ENCODE results near the gene SOX1. TPM values are rescaled to one million over a fixed set of nuclear protein-coding genes. Genes with fewer than 3 reads are reported as not detected.

Gene SOX1
- total RNA-seq, 1 experiment from 2014 or later = 0.15 TPM

GRCh38 chr13:112060899-112061366 is 6.0 kb upstream of the SOX1 start:
- ATAC-seq (no peak; the same call in 1 of the 2 replicates), DNase-seq (ENCODE audit: low spot score) (peak; percentile 57)
- peak overlapping the region; percentile 52 for H3K4me3 Mint-ChIP-seq
- H3K9me3 Mint-ChIP-seq = no peaks in the 10 kb centered on the region
- peaks cover 63% of the 10 kb centered on the region for H3K4me1 Mint-ChIP-seq
- ChIA-PET POLR2A (interaction anchor here (0.5 to 1.2 kb wide), 2 partner anchors 12 to 179 kb away, joined by 3 to 4 read pairs; no protein-coding TSS in a partner anchor), CTCF (interaction anchor here (1.1 to 4.2 kb wide), 4 partner anchors 10 to 383 kb away, joined by 3 to 63 read pairs (median 6); no protein-coding TSS in a partner anchor)
- peaks cover 99% of the 10 kb centered on the region for H3K27me3 Mint-ChIP-seq (ENCODE audit: low read depth)
- H3K36me3 Mint-ChIP-seq = no peaks in the 10 kb centered on the region
- H3K27ac Mint-ChIP-seq = no peak overlapping the region
- peak; percentile 85 for TF ChIP-seq ETV6 (CRISPR knock-in tag; IDR thresholded peaks at IDR 0.05)
- TF ChIP-seq TP53 (CRISPR knock-in tag; IDR thresholded peaks at IDR 0.05) = no peak
- TF ChIP-seq HMGXB4 (CRISPR knock-in tag; IDR thresholded peaks at IDR 0.05) = no peak
- no peak for TF ChIP-seq ZNF219 (CRISPR knock-in tag; IDR thresholded peaks at IDR 0.05; ENCODE audit: borderline replicate concordance)
- TF ChIP-seq MAX (CRISPR knock-in tag; IDR thresholded peaks at IDR 0.05) = no peak

GRCh38 chr13:112061367-112062061 is 5.4 kb upstream of the SOX1 start:
- ATAC-seq (peak; percentile 11), DNase-seq (ENCODE audit: low spot score) (peak; percentile 43)
- no peak for TF ChIP-seq E2F1 (CRISPR knock-in tag; IDR thresholded peaks at IDR 0.05)
- no peak for TF ChIP-seq ZNF671 (CRISPR knock-in tag; IDR thresholded peaks at IDR 0.05)
- no peak for TF ChIP-seq PREB (CRISPR knock-in tag; IDR thresholded peaks at IDR 0.05; ENCODE audit: borderline replicate concordance)
- no peak for TF ChIP-seq ZNF423 (CRISPR knock-in tag; IDR thresholded peaks at IDR 0.05)
- no peak for TF ChIP-seq ZNF317 (CRISPR knock-in tag; IDR thresholded peaks at IDR 0.05; ENCODE audit: borderline replicate concordance, low read depth)
- no peak for TF ChIP-seq FOXJ3 (CRISPR knock-in tag; IDR thresholded peaks at IDR 0.05; ENCODE audit: borderline replicate concordance)
- TF ChIP-seq ZNF512 (CRISPR knock-in tag; IDR thresholded peaks at IDR 0.05; ENCODE audit: borderline replicate concordance) = no peak
- TF ChIP-seq GRHL2 (CRISPR knock-in tag; IDR thresholded peaks at IDR 0.05; ENCODE audit: insufficient replicate concordance, severe bottlenecking) = no peak
- TF ChIP-seq IRF1 (CRISPR knock-in tag; IDR thresholded peaks at IDR 0.05) = no peak
- ChIA-PET CTCF (interaction anchor here (1.0 to 4.2 kb wide), 9 partner anchors 8 to 587 kb away, joined by 3 to 63 read pairs (median 4); no protein-coding TSS in a partner anchor), POLR2A (interaction anchor here (0.5 to 1.2 kb wide), 2 partner anchors 11 to 179 kb away, joined by 3 to 4 read pairs; no protein-coding TSS in a partner anchor)
- H3K27ac Mint-ChIP-seq = no peak overlapping the region
- H3K4me1 Mint-ChIP-seq = peaks cover 63% of the 10 kb centered on the region
- no peaks in the 10 kb centered on the region for H3K9me3 Mint-ChIP-seq
- H3K36me3 Mint-ChIP-seq = no peaks in the 10 kb centered on the region
- peak overlapping the region; percentile 52 for H3K4me3 Mint-ChIP-seq
- peaks cover 98% of the 10 kb centered on the region for H3K27me3 Mint-ChIP-seq (ENCODE audit: low read depth)
